ENCODE data around the gene EFCAB5. TPM values are rescaled to one million over a fixed set of nuclear protein-coding genes. Genes with fewer than 3 reads are reported as not detected.

Gene EFCAB5
- total and polyA plus RNA-seq, 4 donors, result under 0.01 to 0.05 TPM; not detected in 2

DNA sequence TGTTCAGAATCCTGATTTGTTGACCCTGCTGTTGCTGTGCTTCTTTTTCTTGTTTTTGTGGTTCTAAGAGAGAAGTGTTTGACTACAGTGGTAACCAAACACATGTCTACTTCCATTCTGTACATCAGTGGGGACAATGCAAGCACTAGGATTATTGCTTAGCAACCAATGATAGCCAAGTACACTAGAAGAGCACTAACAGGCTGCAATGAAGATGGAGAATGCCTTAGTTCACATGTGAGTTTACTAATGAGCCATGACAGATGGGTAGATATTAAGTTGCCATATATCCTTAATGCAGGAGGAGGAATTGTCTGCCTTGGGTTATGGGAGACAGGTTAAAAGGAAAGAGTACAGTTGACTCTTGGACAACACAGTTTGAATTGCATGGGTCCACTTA is 8.3 kb downstream of the EFCAB5 start:
- H3K9me3 ChIP-seq (ENCODE audit: control insufficient read depth in 4 of 4, low read length in 3 of 4), result peaks cover 0 to 6% (median 0%) of the 10 kb centered on the region in 4 donors
- no peaks in the 10 kb centered on the region for H3K4me1 ChIP-seq (ENCODE audit: control insufficient read depth in 4 of 4, insufficient read depth in 4 of 4, low read length in 3 of 4)
- no peak for DNase-seq (ENCODE audit: low spot score)
- H3K9ac ChIP-seq (ENCODE audit: low read depth in 1 of 2, low read length in 2 of 2), result no peak overlapping the region
- H3K36me3 ChIP-seq (ENCODE audit: control insufficient read depth in 4 of 4, insufficient read depth in 3 of 4, low read depth in 1 of 4, low read length in 3 of 4), result no peaks in the 10 kb centered on the region
- H3K27me3 ChIP-seq (ENCODE audit: control insufficient read depth in 4 of 4, insufficient read depth in 4 of 4, low read length in 3 of 4), result no peaks in the 10 kb centered on the region
- no peak overlapping the region for H3K4me3 ChIP-seq (ENCODE audit: low read depth in 1 of 3, low read length in 3 of 3)
- TF ChIP-seq EGR1 (IDR thresholded peaks at IDR 0.05; ENCODE audit: low read depth in 2 of 2) (no peak), HNF4G (IDR thresholded peaks at IDR 0.05) (no peak), CTCF (IDR thresholded peaks at IDR 0.05; ENCODE audit: low read depth, low read length, missing input control) (no peak), ZBTB33 (IDR thresholded peaks at IDR 0.05) (no peak), SP1 (IDR thresholded peaks at IDR 0.05) (no peak), FOXA1 (IDR thresholded peaks at IDR 0.05) (no peak), TAF1 (conservative IDR thresholded peaks at IDR 0.05) (no peak), GABPA (IDR thresholded peaks at IDR 0.05 in 1 of 2, conservative IDR thresholded peaks at IDR 0.05 in 1 of 2) (no peak), FOXA2 (IDR thresholded peaks at IDR 0.05) (no peak), JUND (IDR thresholded peaks at IDR 0.05) (no peak)
- no peak overlapping the region for H3K27ac ChIP-seq (ENCODE audit: low read depth in 1 of 2, low read length in 2 of 2)

- H3K9ac ChIP-seq (ENCODE audit: low read depth in 1 of 2, low read length in 2 of 2), result no peak overlapping the region
- WGBS, result 85% methylated on average over 4 of the region's 4 CpGs
- H3K9me3 ChIP-seq (ENCODE audit: control insufficient read depth in 4 of 4, low read length in 3 of 4), result peaks cover 0 to 6% (median 0%) of the 10 kb centered on the region in 4 donors
- no peak for TF ChIP-seq ZBTB33 (IDR thresholded peaks at IDR 0.05)
- peak in 1 of 2 donors; percentile 10 for TF ChIP-seq RAD21 (IDR thresholded peaks at IDR 0.05)
- no peak for DNase-seq (ENCODE audit: low spot score)
- no peak overlapping the region for H3K4me3 ChIP-seq (ENCODE audit: low read depth in 1 of 3, low read length in 3 of 3)
- H3K27me3 ChIP-seq (ENCODE audit: control insufficient read depth in 4 of 4, insufficient read depth in 4 of 4, low read length in 3 of 4), result no peaks in the 10 kb centered on the region
- H3K27ac ChIP-seq (ENCODE audit: low read depth in 1 of 2, low read length in 2 of 2), result no peak overlapping the region
- no peaks in the 10 kb centered on the region for H3K4me1 ChIP-seq (ENCODE audit: control insufficient read depth in 4 of 4, insufficient read depth in 4 of 4, low read length in 3 of 4)
- H3K36me3 ChIP-seq (ENCODE audit: control insufficient read depth in 4 of 4, insufficient read depth in 3 of 4, low read depth in 1 of 4, low read length in 3 of 4), result no peaks in the 10 kb centered on the region
These were observed 13.0 kb downstream of the EFCAB5 start for GRCh38 chr17:29954405-29954804.

DNA sequence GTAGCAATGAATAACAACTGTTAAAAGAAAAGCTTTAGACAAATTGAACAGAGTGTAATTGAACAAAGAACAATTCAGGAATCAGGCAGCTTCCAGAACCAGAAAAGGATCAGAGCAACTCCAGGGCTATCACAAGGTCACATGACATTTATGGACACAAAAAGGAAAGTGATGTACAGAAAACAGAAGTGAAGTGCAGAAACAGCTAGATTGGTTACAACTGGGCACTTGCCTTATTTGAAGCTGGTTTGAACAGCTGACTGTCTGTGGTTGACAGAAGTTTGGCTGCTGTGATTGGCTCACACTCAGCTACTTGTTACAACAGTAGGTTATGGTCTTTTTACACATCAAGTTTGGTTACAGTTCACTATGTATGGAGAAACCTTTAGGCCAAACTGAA is 14.8 kb downstream of the EFCAB5 start:
- Histone ChIP-seq H3K36me3 (ENCODE audit: control insufficient read depth in 4 of 4, insufficient read depth in 3 of 4, low read depth in 1 of 4, low read length in 3 of 4) (no peaks in the 10 kb centered on the region), H3K27me3 (ENCODE audit: control insufficient read depth in 4 of 4, insufficient read depth in 4 of 4, low read length in 3 of 4) (no peaks in the 10 kb centered on the region), H3K9ac (ENCODE audit: low read depth in 1 of 2, low read length in 2 of 2) (no peak overlapping the region), H3K9me3 (ENCODE audit: control insufficient read depth in 4 of 4, low read length in 3 of 4) (peaks cover 0 to 6% (median 0%) of the 10 kb centered on the region in 4 donors), H3K4me1 (ENCODE audit: control insufficient read depth in 4 of 4, insufficient read depth in 4 of 4, low read length in 3 of 4) (no peaks in the 10 kb centered on the region), H3K4me3 (ENCODE audit: low read depth in 1 of 3, low read length in 3 of 3) (no peak overlapping the region), H3K27ac (ENCODE audit: low read depth in 1 of 2, low read length in 2 of 2) (no peak overlapping the region)
- DNase-seq (ENCODE audit: low spot score), result no peak
- TF ChIP-seq FOXA1 (IDR thresholded peaks at IDR 0.05) (no peak), RXRA (IDR thresholded peaks at IDR 0.05) (no peak), YY1 (IDR thresholded peaks at IDR 0.05) (no peak), ZBTB33 (IDR thresholded peaks at IDR 0.05) (no peak), CTCF (IDR thresholded peaks at IDR 0.05; ENCODE audit: low read depth, low read length, missing input control) (no peak), EGR1 (IDR thresholded peaks at IDR 0.05; ENCODE audit: low read depth in 2 of 2) (no peak), HNF4G (IDR thresholded peaks at IDR 0.05) (no peak), RAD21 (IDR thresholded peaks at IDR 0.05) (no peak), TAF1 (conservative IDR thresholded peaks at IDR 0.05) (no peak), NR2F2 (IDR thresholded peaks at IDR 0.05) (no peak), SP1 (IDR thresholded peaks at IDR 0.05) (no peak), ATF3 (IDR thresholded peaks at IDR 0.05) (no peak), FOXA2 (IDR thresholded peaks at IDR 0.05) (no peak)
- TF ChIP-seq, protein P1, sequence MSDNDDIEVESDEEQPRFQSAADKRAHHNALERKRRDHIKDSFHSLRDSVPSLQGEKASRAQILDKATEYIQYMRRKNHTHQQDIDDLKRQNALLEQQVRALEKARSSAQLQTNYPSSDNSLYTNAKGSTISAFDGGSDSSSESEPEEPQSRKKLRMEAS (IDR thresholded peaks at IDR 0.05), result no peak
